Cardiac fibroblast (primary cell): ENCODE data around the gene DNAJC28.
A peak's percentile ranks its signal among the peaks of the same experiment; 100 is the strongest.
"Not testable (repeated sequence)": the region's sequence is repeated elsewhere in the genome, so short reads cannot be mapped to it uniquely, and the experiment has no call there.

ENCODE experiments used
- DNase-seq, 2 donors: peaks; one replicate each; pipeline versions ENCODE4 v3.0.0 to v3.0.0-alpha.2; 2010; ENCODE audit warnings: low read depth in 2 of 2
- H3K4me3 ChIP-seq, 2 donors: replicated peaks in 1 of 2; 1 replicate in 1 of 2; 2 replicates in 1 of 2; pipeline ENCODE4 v1.5.1; 2011; ENCODE audit warnings: low read depth in 2 of 2, low read length in 2 of 2, mild to moderate bottlenecking in 2 of 2, moderate library complexity in 1 of 2
- TF ChIP-seq, protein P1 (sequence below): IDR thresholded peaks from one replicate; pipeline ENCODE4 v1.5.1; 2011; ENCODE audit warnings: low read depth, mild to moderate bottlenecking, low read length, inconsistent platforms

Gene DNAJC28

DNA sequence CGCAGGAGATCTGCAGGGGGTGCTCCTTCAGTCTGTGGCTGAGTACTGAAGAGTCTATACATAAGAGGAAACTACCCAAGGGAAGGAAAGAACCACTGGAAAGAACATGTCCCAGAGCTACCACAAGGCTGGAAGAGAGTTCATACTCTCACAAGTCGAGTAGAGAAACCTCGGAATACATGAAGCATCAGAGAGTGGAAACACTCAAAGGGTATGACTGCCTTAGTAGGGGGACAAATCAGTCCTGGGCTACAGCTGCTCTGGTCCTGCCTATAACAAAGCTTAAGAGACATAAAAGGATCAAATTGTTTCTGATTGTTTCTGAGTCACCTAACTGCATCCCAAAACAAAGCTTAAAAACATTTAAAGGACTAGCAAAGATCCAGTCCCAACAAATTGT, 39.2 kb downstream of the DNAJC28 start:
- DNase-seq: no peak
- no peak overlapping the region for H3K4me3 ChIP-seq
- TF ChIP-seq, protein P1, sequence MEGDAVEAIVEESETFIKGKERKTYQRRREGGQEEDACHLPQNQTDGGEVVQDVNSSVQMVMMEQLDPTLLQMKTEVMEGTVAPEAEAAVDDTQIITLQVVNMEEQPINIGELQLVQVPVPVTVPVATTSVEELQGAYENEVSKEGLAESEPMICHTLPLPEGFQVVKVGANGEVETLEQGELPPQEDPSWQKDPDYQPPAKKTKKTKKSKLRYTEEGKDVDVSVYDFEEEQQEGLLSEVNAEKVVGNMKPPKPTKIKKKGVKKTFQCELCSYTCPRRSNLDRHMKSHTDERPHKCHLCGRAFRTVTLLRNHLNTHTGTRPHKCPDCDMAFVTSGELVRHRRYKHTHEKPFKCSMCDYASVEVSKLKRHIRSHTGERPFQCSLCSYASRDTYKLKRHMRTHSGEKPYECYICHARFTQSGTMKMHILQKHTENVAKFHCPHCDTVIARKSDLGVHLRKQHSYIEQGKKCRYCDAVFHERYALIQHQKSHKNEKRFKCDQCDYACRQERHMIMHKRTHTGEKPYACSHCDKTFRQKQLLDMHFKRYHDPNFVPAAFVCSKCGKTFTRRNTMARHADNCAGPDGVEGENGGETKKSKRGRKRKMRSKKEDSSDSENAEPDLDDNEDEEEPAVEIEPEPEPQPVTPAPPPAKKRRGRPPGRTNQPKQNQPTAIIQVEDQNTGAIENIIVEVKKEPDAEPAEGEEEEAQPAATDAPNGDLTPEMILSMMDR: no peak

DNA sequence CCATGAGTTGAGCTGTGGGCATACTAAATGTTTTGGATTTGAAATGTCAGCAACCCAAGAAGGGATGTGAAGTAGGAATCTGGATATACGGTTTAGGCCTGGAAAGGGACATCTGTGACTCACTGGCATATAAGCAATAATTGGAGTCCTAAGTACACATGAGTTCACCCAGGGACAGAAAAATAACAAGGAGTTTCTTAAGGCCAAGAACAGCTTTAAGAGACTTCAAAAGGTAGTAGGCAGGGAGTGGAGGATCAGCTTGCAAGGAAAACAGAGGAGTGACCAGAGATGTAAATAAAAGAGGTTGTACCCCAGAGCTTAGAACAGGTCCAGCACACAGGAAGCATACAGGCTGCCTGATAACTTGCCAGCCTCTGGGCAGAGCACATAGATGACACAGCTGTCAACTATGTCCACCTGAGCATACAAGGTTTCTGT, 39.9 kb downstream of the DNAJC28 start:
- DNase-seq: peak in 1 of 2 donors; percentile 41
- TF ChIP-seq, protein P1: no peak
- no peak overlapping the region for H3K4me3 ChIP-seq

DNA sequence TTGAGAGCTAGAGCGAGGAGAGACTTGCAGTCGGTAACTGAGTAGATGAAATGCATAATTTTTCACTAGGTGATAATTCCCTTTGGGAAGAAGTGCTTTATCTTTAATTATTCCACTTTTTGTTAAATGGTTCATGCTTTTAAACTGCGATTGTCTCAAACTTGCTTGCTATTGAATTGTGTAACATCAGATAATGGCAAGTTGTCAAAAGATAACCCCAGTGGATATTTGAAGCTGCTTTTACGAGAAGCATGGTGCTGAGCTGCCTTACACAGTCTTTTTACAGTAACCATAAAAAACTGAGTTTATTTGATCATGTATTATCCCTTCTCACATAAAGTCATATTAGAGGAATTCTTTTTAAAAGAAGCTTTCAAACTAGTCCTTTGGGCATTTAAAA, 41.9 kb downstream of the DNAJC28 start:
- no peak for DNase-seq
- no peak overlapping the region for H3K4me3 ChIP-seq
- TF ChIP-seq, protein P1: no peak

DNA sequence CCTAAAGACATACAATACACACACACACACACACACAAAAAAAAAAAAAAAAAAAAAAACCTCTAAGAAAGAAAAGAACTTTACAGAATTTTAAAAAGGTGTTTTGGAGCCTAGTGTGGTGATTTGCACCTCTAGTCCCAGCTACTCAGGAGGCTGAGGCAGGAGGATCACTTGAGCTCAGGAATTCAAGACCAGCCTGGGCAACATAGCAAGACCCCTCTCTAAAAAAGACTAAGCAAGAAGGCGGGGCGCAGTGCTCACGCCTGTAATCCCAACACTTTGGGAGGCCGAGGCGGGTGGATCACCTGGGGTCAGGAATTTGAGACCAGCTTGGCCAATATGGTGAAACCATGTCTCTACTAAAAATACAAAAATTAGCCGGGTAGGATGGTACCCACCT, 44.9 kb downstream of the DNAJC28 start:
- not testable (repeated sequence) for H3K4me3 ChIP-seq, DNase-seq

DNA sequence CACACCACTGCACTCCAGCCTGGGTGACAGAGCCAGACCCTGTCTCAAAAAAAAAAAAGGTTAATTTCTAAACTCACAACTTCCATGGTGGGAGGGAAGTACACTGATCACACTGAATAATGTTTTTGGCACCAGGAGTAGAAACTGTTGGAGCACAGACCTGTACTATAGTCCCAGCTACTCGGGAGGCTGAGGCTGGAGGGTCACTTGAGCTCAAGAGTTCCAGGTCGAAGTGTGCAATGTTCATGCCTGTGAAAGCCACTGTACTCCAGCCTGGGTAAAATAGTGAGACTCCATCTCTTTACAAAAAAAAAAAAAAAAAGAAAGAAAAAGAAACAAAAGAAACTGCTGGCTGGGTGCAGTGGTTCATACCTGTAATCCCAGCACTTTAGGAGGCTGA, 47.0 kb downstream of the DNAJC28 start:
- TF ChIP-seq, protein P1: no peak
- H3K4me3 ChIP-seq: no peak overlapping the region
- no peak for DNase-seq

DNA sequence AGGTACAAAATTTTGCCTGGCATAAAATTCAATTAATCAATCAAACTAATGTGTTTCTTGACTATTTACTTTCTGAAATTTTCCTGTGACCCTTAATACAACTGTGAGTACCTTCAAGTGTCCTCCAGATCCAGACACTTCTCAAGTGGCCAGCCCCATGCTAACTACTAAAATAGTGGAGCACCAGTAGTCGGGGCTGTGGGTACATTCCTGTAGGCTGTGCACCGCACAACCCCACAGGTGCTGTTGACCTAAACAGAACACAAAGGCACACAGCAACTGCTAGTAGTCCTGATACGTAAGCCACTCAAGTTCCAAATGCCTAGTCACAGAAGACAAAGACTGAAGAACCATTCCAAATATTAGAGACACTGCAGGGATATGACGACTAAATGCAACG, 48.3 kb downstream of the DNAJC28 start:
- TF ChIP-seq, protein P1: no peak
- no peak for DNase-seq
- H3K4me3 ChIP-seq: no peak overlapping the region

DNA sequence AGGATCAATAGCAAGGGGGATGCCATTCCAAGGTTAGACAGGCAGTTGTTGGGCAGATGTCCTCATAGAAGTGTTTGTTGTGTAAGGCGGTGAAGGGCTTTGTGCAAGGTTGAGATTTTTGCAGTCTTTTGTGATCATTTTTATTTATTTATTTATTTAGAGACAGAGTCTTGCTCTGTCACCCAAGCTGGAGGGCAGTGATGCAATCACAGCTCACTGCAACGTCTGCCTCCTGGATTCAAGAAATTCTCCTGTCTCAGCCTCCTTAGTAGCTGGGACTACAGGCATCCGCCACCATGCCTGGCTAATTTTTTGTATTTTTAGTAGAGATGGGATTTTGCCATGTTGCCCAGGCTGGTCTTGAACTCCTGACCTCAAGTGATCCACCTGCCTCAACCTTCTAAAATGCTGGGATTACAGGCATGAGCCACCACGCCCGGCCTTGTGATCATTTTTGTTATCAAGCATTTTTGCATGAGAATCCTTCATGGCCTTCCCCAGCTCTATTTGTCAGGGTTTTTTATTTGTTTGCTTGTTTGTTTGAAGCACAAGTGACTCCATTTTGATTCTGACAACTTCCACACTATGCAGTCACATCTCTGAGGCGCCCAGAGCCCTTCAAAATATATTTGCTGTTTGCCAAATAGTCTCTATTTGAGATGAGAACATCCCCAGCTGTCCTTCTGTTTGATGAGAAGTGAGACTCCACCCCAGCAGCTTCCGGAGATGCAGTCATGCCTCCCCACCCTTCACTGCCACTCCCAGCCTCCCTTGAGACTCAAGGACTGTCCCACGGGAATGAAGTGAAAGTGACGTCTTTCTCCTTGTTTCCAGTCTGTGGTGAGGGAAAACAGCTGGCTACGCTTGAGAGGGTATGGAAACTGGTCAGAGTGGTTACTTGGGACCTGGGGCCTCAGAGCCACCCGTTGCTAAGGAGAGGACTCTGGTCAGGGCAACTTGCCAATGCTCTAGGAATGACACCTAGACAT, 49.7 kb downstream of the DNAJC28 start:
- H3K4me3 ChIP-seq: no peak overlapping the region
- TF ChIP-seq, protein P1: no peak
- DNase-seq: peak; percentile 80 to 96
